Keratinocyte (primary cell): ENCODE results near the gene STEAP2.

ENCODE experiments used
- EZH2 ChIP-seq: IDR thresholded peaks from one replicate; pipeline ENCODE4 v1.6.1; 2012; ENCODE audit warnings: inconsistent platforms, mild to moderate bottlenecking, low read length, moderate library complexity
- TF ChIP-seq, protein P1 (sequence below), 3 experiments: IDR thresholded peaks in 1 of 3; conservative IDR thresholded peaks in 1 of 3; optimal IDR thresholded peaks in 1 of 3; 2 replicates in 2 of 3; 3 replicates in 1 of 3; pipeline versions ENCODE3 to v1.5.1; 2011; ENCODE audit warnings: low read length in 3 of 3, mild to moderate bottlenecking in 3 of 3, moderate library complexity in 2 of 3, control low read depth in 1 of 3, inconsistent platforms in 1 of 3; ENCODE audit not compliant: insufficient read depth in 2 of 3; ENCODE audit errors: extremely low read depth in 1 of 3

DNA sequence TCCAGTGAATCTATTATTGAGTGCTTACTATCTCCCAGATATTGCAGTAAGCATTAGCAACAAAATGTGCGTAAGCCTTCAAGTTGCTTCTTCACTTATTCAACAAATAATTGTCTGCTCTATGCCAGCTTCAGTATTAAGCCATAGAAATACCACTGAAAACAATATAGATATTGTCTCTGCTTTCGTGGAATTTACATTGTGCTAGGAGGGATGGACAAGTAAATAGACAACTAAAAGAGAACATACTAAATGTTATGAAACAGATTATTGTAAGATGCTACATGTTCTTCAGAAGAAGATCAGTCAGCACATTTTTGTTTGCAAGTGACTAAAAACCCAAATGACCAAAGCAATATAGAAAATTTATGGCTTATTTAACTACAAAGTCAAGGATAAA is 60.7 kb downstream of the STEAP2 start:
- TF ChIP-seq, protein P1, sequence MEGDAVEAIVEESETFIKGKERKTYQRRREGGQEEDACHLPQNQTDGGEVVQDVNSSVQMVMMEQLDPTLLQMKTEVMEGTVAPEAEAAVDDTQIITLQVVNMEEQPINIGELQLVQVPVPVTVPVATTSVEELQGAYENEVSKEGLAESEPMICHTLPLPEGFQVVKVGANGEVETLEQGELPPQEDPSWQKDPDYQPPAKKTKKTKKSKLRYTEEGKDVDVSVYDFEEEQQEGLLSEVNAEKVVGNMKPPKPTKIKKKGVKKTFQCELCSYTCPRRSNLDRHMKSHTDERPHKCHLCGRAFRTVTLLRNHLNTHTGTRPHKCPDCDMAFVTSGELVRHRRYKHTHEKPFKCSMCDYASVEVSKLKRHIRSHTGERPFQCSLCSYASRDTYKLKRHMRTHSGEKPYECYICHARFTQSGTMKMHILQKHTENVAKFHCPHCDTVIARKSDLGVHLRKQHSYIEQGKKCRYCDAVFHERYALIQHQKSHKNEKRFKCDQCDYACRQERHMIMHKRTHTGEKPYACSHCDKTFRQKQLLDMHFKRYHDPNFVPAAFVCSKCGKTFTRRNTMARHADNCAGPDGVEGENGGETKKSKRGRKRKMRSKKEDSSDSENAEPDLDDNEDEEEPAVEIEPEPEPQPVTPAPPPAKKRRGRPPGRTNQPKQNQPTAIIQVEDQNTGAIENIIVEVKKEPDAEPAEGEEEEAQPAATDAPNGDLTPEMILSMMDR (optimal IDR thresholded peaks at IDR 0.05 in 1 of 3, IDR thresholded peaks at IDR 0.05 in 1 of 3, conservative IDR thresholded peaks at IDR 0.05 in 1 of 3; ENCODE audit: extremely low read depth in 1 of 3, insufficient read depth in 2 of 3, low read length in 3 of 3) = no peak
- TF ChIP-seq EZH2 = no peak
